Measurements from ENCODE around the gene MTCH1.

- TF ChIP-seq ZNF274 (IDR thresholded peaks at IDR 0.05; ENCODE audit: low read depth, low read length) (no peak), MAX (IDR thresholded peaks at IDR 0.05) (no peak), REST (IDR thresholded peaks at IDR 0.05; ENCODE audit: low read depth) (no peak), POLR2AphosphoS5 (IDR thresholded peaks at IDR 0.05; ENCODE audit: low read depth, low read length) (no peak), ELF1 (IDR thresholded peaks at IDR 0.05; ENCODE audit: borderline replicate concordance, low read depth) (no peak), TCF7L2 (IDR thresholded peaks at IDR 0.05; ENCODE audit: borderline replicate concordance, extremely low read depth, insufficient read depth, insufficient read length) (no peak), EZH2phosphoT487 (IDR thresholded peaks at IDR 0.05; ENCODE audit: borderline replicate concordance) (no peak), POLR2A (IDR thresholded peaks at IDR 0.05; ENCODE audit: borderline replicate concordance, extremely low read depth, insufficient read depth, insufficient read length) (no peak), CTCF (IDR thresholded peaks at IDR 0.05 in 2 of 3, conservative IDR thresholded peaks at IDR 0.05 in 1 of 3; ENCODE audit: borderline replicate concordance in 1 of 3, insufficient read depth in 1 of 3, low read depth in 2 of 3, low read length in 2 of 3) (no peak), FOSL1 (IDR thresholded peaks at IDR 0.05; ENCODE audit: low read depth) (no peak), ZBTB33 (IDR thresholded peaks at IDR 0.05; ENCODE audit: extremely low read depth, insufficient replicate concordance, low read length) (no peak), ZFX (IDR thresholded peaks at IDR 0.05) (no peak), SIN3A (IDR thresholded peaks at IDR 0.05; ENCODE audit: low read depth) (no peak)
Observed at GRCh38 chr6:37027811-37028469, 41.9 kb upstream of the MTCH1 start.

Measured in HCT116 (cell line).